Measurements from ENCODE around the gene HEPACAM.

The HEPACAM gene

DNA sequence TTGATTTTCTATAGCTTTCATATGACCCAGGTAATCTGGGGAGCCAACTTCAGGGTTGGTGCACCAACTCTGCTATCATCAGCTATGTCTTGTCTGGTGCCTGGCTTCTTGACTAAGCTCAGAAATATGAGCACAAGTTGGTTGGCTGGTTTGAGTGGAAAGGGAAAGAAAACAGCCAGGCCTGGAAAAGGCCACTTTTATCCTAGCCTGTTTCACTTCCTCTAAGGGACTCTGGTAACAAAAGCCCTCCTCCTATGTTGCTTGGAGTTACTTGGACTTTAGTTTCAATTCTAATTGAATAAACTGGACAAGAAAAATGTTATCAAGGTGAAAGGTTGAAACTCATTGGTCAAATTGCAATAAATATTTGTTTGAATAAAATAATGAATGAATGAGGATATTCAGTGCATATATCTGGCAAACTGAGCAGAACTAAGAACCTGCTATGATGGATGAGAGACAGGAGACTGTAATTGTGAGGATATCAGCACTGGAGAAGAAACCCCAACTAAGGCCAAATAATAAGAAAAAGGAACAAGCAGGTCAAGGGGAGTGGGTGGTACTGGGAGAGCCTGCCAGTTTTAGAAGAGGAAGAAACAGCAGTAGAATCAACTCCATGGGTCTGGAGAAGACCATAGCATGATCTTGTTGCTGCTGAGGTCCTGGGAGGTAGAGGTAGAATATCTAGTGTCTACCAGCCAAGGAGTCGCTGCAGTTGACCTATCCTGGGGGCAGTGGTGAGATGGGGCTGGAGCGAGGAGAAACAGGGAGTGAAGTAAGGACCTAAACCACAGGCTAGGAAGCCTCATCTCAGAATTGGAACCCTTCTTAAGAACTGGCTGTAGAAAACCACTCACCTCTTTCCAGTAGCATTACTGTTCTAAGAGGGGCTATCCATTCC, 46.4 kb downstream of the HEPACAM start:
- H3K27me3 ChIP-seq (ENCODE audit: low read depth, low read length), result no peaks in the 10 kb centered on the region
- H3K4me3 ChIP-seq (ENCODE audit: low read depth in 1 of 2, low read length in 2 of 2), result no peak overlapping the region
- H3K4me1 ChIP-seq (ENCODE audit: control insufficient read depth in 1 of 2, insufficient read depth in 2 of 2, low read length in 2 of 2), result no peaks in the 10 kb centered on the region
- H3K9me3 ChIP-seq (ENCODE audit: control insufficient read depth in 1 of 2, low read length in 2 of 2), result no peaks in the 10 kb centered on the region
- no peak overlapping the region for H3K27ac ChIP-seq (ENCODE audit: low read length)
- no peaks in the 10 kb centered on the region for H3K36me3 ChIP-seq (ENCODE audit: control insufficient read depth in 1 of 2, insufficient read depth in 2 of 2, low read length in 2 of 2)

DNA sequence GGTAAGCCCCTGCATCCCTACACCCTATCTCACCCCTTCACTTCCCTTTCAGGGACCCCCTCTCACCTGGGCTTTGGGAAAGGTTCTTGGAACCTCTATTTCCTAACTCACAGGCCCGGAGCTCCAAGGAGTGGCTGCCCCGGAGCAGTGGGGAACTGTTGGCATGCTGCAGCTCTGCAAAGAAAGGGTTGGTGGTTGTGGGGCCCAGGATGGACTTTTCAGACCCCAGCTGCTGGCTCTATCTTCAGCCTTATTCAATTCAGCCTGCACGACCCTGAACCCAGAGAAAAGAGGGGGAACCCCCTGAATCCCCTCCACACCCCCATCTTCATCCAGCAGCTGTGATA, 48.2 kb downstream of the HEPACAM start:
- Histone ChIP-seq H3K36me3 (ENCODE audit: control insufficient read depth in 1 of 2, insufficient read depth in 2 of 2, low read length in 2 of 2) (no peaks in the 10 kb centered on the region), H3K9me3 (ENCODE audit: control insufficient read depth in 1 of 2, low read length in 2 of 2) (no peaks in the 10 kb centered on the region), H3K27ac (ENCODE audit: low read length) (no peak overlapping the region), H3K4me3 (ENCODE audit: low read depth in 1 of 2, low read length in 2 of 2) (no peak overlapping the region), H3K27me3 (ENCODE audit: low read depth, low read length) (no peaks in the 10 kb centered on the region), H3K4me1 (ENCODE audit: control insufficient read depth in 1 of 2, insufficient read depth in 2 of 2, low read length in 2 of 2) (no peaks in the 10 kb centered on the region)

DNA sequence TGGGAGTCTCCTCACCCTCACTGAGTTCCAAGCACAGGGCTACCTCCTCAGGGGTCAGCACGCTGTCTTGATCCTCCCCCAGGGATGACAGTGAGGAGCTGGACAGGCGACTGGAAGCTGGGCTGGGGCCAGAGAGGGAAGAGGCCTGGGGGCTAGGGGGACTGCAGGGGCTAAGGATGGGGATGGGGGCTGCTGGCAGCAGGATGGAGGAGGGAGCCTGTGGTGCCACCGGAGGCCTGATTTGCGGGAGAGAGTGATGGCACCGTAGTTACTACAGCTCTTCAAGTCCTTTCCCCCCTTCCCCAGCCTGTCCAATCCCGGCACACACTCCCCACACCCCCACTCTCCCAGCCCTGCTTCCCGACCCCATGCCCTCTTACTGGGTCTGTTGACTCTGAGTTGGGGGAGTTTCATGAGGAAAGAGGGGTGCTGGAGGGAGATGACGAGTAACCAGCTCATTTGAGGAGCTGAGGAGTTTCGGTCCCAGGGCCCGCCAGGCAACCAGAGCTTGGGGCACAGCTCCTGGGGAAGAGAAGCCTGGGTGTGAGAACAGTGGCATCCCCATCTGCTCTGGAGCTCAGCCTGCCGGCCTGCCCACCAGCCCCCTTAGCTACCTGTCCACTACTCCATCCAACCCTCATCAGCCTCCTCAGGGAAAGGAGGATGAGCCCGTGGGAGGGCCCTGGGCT, 48.7 kb downstream of the HEPACAM start:
- H3K9me3 ChIP-seq (ENCODE audit: control insufficient read depth in 1 of 2, low read length in 2 of 2), result no peaks in the 10 kb centered on the region
- no peaks in the 10 kb centered on the region for H3K27me3 ChIP-seq (ENCODE audit: low read depth, low read length)
- no peak overlapping the region for H3K4me3 ChIP-seq (ENCODE audit: low read depth in 1 of 2, low read length in 2 of 2)
- no peaks in the 10 kb centered on the region for H3K36me3 ChIP-seq (ENCODE audit: control insufficient read depth in 1 of 2, insufficient read depth in 2 of 2, low read length in 2 of 2)
- no peaks in the 10 kb centered on the region for H3K4me1 ChIP-seq (ENCODE audit: control insufficient read depth in 1 of 2, insufficient read depth in 2 of 2, low read length in 2 of 2)
- H3K27ac ChIP-seq (ENCODE audit: low read length), result no peak overlapping the region

DNA sequence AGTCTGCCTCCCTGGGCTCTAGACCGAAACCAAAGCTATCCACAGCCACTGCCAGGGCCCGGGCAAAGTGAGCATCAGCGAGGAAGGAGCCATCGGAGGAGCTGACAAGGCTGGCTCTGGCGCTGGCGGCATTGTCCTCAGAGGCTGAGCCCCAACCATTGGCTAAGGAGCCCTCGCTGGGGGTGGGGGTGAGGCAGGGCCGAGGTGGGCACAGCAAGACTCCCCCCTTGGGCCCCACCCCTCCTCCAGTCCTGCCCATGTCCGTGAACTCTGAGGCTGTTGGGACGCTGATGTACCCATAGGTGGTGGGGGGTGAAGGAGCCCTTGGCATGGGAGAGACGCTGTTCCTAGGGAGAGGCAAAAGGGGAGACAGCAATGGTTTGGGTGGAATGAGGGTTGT, 49.4 kb downstream of the HEPACAM start:
- Histone ChIP-seq H3K27ac (ENCODE audit: low read length) (no peak overlapping the region), H3K9me3 (ENCODE audit: control insufficient read depth in 1 of 2, low read length in 2 of 2) (no peaks in the 10 kb centered on the region), H3K36me3 (ENCODE audit: control insufficient read depth in 1 of 2, insufficient read depth in 2 of 2, low read length in 2 of 2) (no peaks in the 10 kb centered on the region), H3K27me3 (ENCODE audit: low read depth, low read length) (no peaks in the 10 kb centered on the region), H3K4me3 (ENCODE audit: low read depth in 1 of 2, low read length in 2 of 2) (no peak overlapping the region), H3K4me1 (ENCODE audit: control insufficient read depth in 1 of 2, insufficient read depth in 2 of 2, low read length in 2 of 2) (no peaks in the 10 kb centered on the region)

DNA sequence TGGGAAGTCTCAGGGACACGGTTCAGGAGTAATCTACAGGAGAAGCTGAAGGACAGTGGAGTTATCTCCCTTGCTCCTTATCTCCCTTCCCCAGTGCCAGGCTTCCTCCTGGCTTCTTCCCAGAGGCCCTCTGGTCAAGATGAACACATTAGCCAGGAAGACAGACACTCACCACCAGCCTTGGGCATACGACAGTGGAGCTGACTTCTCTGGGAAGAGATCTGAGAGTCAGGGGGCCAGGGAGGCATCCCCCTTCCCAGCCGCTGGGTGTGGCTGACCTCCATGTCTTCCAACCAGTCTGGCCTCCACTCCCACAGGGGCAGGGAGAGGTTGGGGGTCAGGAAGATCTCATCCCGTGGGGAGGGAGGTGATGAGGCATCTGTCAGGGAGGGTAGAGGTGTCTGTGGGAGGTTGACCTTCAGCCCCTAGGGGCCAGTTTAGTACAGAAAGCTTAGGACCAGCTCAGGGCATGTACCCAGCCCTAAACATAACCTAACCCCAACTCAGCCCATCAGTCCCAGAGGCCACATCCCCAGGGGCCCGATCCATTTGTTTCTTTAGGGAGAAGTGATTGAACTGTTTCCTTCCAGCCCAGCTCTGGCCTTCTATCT, 50.9 kb downstream of the HEPACAM start:
- Histone ChIP-seq H3K4me1 (ENCODE audit: control insufficient read depth in 1 of 2, insufficient read depth in 2 of 2, low read length in 2 of 2) (no peaks in the 10 kb centered on the region), H3K27ac (ENCODE audit: low read length) (no peak overlapping the region)

DNA sequence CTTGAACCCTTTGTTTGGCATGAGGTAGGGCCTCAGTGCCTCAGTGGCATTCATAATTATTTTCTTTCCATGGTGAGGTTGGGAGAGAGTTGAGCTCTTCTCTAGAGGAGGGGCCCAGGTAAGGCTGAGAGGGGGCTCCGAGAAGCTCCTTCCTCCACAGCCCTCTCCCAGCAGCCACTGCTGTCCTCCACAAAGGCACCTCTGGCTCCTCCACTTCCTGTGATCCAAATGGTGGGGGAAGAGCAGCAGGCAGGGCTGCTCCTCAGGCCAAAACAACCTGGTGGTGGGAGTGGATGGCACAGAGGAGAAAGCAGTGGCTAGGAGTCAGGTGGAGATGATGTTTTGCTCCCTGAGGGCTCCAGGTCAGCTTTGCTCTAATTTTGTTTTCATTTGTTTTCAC, 51.5 kb downstream of the HEPACAM start:
- Histone ChIP-seq H3K4me3 (ENCODE audit: low read depth in 1 of 2, low read length in 2 of 2) (no peak overlapping the region), H3K27ac (ENCODE audit: low read length) (no peak overlapping the region), H3K9me3 (ENCODE audit: control insufficient read depth in 1 of 2, low read length in 2 of 2) (no peaks in the 10 kb centered on the region), H3K36me3 (ENCODE audit: control insufficient read depth in 1 of 2, insufficient read depth in 2 of 2, low read length in 2 of 2) (no peaks in the 10 kb centered on the region), H3K4me1 (ENCODE audit: control insufficient read depth in 1 of 2, insufficient read depth in 2 of 2, low read length in 2 of 2) (no peaks in the 10 kb centered on the region), H3K27me3 (ENCODE audit: low read depth, low read length) (no peaks in the 10 kb centered on the region)

More for the DNA sequence above, 50.9 kb downstream of the HEPACAM start:
- no peaks in the 10 kb centered on the region for H3K36me3 ChIP-seq (ENCODE audit: control insufficient read depth in 1 of 2, insufficient read depth in 2 of 2, low read length in 2 of 2)
- H3K9me3 ChIP-seq (ENCODE audit: control insufficient read depth in 1 of 2, low read length in 2 of 2), result no peaks in the 10 kb centered on the region
- H3K4me3 ChIP-seq (ENCODE audit: low read depth in 1 of 2, low read length in 2 of 2), result no peak overlapping the region
- no peaks in the 10 kb centered on the region for H3K27me3 ChIP-seq (ENCODE audit: low read depth, low read length)

DNA sequence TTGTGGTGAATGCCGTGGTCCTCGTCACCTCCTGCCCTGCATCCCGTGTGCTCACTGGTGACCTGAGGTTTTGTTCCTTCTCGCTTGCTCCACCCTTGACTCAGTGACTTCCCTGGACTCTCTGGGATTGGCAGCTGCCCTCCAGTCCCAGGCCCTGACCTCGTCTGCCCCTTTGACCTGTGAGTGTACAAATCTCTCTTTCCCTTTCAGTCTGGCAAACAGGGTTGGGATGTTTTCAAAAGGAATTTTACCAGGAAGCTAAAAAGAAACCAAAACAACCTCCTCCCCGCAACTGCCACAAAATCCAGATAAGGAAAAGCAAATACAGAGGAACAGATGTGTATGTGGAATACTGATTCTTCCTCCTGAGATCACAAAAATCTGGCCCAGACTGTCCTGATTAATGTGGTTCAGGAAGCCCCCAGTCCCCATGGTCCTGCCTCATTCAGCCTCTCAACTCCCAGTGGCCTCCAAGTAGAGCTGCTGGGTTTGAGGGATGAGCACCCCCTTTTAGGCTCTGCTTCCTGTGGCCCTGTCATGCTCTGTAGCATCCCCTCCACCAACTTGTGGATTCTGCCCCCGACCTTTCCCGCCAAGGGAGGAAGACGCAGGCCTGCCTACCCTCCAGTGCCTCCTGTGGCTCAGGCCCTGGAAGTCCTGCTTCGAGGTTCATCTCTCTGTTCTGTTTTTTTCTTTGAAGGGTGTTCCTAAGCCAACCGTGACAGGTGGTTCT, 53.3 kb downstream of the HEPACAM start:
- no peaks in the 10 kb centered on the region for H3K9me3 ChIP-seq (ENCODE audit: control insufficient read depth in 1 of 2, low read length in 2 of 2)
- no peaks in the 10 kb centered on the region for H3K4me1 ChIP-seq (ENCODE audit: control insufficient read depth in 1 of 2, insufficient read depth in 2 of 2, low read length in 2 of 2)
- H3K27me3 ChIP-seq (ENCODE audit: low read depth, low read length), result no peaks in the 10 kb centered on the region
- no peak overlapping the region for H3K27ac ChIP-seq (ENCODE audit: low read length)
- H3K4me3 ChIP-seq (ENCODE audit: low read depth in 1 of 2, low read length in 2 of 2), result no peak overlapping the region
- no peaks in the 10 kb centered on the region for H3K36me3 ChIP-seq (ENCODE audit: control insufficient read depth in 1 of 2, insufficient read depth in 2 of 2, low read length in 2 of 2)

DNA sequence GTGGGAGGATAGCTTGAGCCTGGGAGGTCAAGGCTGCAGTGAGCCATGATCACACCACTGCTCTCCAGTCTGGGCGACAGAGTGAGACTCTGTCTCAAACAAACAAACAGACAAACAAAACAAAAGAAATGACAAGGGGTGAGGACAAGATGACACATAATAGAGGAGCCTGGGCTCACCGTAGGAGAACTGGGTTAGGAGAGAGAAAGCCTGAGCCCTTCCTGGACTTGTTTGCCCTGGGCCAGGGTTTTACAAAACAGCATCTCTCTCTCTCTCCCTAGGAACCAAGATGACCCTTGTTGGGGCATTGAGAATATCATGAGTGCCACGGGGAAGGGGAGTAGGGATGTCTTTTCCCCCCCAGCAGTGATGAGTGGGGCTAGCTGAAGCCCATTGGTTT, 54.9 kb downstream of the HEPACAM start:
- no peaks in the 10 kb centered on the region for H3K9me3 ChIP-seq (ENCODE audit: control insufficient read depth in 1 of 2, low read length in 2 of 2)
- H3K4me1 ChIP-seq (ENCODE audit: control insufficient read depth in 1 of 2, insufficient read depth in 2 of 2, low read length in 2 of 2), result peaks cover 0 to 7% of the 10 kb centered on the region in 2 donors
- H3K36me3 ChIP-seq (ENCODE audit: control insufficient read depth in 1 of 2, insufficient read depth in 2 of 2, low read length in 2 of 2), result no peaks in the 10 kb centered on the region
- no peaks in the 10 kb centered on the region for H3K27me3 ChIP-seq (ENCODE audit: low read depth, low read length)
- no peak overlapping the region for H3K4me3 ChIP-seq (ENCODE audit: low read depth in 1 of 2, low read length in 2 of 2)
- no peak overlapping the region for H3K27ac ChIP-seq (ENCODE audit: low read length)

DNA sequence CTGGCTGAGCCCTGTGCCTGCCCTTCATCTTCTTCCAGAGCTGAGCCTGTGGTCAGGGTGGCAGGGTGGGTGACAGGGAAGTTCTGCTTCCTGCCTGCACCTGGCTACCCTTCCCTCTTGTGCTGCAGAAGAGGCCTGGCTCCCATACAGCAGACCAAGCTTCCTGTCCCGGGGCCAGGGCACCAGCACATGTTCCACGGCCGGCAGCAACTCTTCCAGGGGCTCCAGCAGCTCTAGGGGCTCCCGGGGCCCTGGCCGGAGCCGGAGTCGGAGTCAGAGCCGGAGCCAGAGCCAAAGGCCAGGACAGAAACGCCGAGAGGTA, 55.6 kb downstream of the HEPACAM start:
- Histone ChIP-seq H3K4me1 (ENCODE audit: control insufficient read depth in 1 of 2, insufficient read depth in 2 of 2, low read length in 2 of 2) (peaks cover 0 to 10% of the 10 kb centered on the region in 2 donors), H3K4me3 (ENCODE audit: low read depth in 1 of 2, low read length in 2 of 2) (no peak overlapping the region), H3K36me3 (ENCODE audit: control insufficient read depth in 1 of 2, insufficient read depth in 2 of 2, low read length in 2 of 2) (no peaks in the 10 kb centered on the region), H3K27me3 (ENCODE audit: low read depth, low read length) (no peaks in the 10 kb centered on the region), H3K9me3 (ENCODE audit: control insufficient read depth in 1 of 2, low read length in 2 of 2) (no peaks in the 10 kb centered on the region), H3K27ac (ENCODE audit: low read length) (no peak overlapping the region)

DNA sequence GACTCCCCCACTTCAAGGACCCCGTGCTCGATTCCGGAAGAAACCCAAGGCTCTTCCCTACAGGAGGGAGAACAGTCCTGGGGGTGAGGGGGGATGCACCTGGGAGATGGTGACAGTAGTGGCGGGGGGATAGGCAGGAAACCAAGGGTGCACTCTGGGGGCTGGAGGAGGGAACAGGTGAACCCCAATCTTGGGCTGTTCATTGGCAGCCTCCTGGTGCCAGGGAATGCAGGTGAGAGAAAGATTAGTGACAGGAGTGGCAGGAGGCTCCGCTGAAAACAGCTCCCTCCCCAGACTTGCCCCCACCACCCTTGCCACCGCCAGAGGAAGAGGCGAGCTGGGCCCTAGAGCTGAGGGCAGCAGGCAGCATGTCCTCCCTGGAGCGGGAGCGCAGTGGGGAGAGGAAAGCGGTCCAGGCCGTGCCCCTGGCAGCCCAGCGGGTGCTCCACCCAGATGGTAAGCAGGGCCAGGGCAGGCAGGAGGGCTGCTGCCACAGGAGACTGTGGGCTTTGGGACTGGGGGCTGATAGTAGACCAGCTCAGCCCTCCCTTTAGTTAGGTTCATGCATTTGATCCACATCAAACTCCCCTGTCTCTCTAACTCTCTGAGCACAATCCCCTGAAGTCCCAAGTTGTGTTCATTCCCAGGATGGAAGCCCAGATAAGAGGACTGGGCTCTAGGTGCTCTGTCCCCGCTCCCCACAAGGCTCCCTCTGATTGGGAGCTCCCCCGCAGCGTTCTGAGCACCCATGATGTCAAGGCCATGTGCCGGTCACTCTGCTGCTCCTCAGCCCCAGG, 56.2 kb downstream of the HEPACAM start:
- H3K36me3 ChIP-seq (ENCODE audit: control insufficient read depth in 1 of 2, insufficient read depth in 2 of 2, low read length in 2 of 2), result no peaks in the 10 kb centered on the region
- peaks cover 0 to 10% of the 10 kb centered on the region in 2 donors for H3K4me1 ChIP-seq (ENCODE audit: control insufficient read depth in 1 of 2, insufficient read depth in 2 of 2, low read length in 2 of 2)
- no peak overlapping the region for H3K27ac ChIP-seq (ENCODE audit: low read length)
- H3K9me3 ChIP-seq (ENCODE audit: control insufficient read depth in 1 of 2, low read length in 2 of 2), result no peaks in the 10 kb centered on the region
- H3K4me3 ChIP-seq (ENCODE audit: low read depth in 1 of 2, low read length in 2 of 2), result no peak overlapping the region
- H3K27me3 ChIP-seq (ENCODE audit: low read depth, low read length), result no peaks in the 10 kb centered on the region

Measured in muscle layer of duodenum (tissue), 2 donors.